Measurements from ENCODE around the gene CMC1.

DNA sequence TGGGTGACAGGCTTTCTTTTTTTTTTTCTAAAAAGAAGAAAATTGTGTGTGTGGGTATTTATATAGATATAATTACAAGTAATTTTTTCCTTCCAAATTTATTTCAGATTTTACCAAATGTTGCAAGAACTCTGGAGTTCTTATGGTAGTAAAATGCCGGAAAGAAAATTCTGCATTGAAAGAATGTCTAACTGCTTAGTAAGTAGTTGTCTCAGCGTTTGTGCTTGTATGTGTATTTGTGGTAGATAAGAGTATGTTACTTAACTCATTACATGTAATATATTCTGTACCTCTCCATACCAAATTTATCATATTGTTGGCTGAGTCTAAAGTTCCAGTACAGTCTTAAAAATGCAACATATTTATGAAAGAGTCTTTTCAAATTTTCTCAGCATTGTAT, 74.8 kb downstream of the CMC1 start:
- no peak for TF ChIP-seq POLR2A (IDR thresholded peaks at IDR 0.05)
- TF ChIP-seq, protein P1, sequence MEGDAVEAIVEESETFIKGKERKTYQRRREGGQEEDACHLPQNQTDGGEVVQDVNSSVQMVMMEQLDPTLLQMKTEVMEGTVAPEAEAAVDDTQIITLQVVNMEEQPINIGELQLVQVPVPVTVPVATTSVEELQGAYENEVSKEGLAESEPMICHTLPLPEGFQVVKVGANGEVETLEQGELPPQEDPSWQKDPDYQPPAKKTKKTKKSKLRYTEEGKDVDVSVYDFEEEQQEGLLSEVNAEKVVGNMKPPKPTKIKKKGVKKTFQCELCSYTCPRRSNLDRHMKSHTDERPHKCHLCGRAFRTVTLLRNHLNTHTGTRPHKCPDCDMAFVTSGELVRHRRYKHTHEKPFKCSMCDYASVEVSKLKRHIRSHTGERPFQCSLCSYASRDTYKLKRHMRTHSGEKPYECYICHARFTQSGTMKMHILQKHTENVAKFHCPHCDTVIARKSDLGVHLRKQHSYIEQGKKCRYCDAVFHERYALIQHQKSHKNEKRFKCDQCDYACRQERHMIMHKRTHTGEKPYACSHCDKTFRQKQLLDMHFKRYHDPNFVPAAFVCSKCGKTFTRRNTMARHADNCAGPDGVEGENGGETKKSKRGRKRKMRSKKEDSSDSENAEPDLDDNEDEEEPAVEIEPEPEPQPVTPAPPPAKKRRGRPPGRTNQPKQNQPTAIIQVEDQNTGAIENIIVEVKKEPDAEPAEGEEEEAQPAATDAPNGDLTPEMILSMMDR (IDR thresholded peaks at IDR 0.05), result no peak

All from Peyer's patch (tissue), 4 donors.